Chondrocyte (in vitro differentiated cells): ENCODE data around the gene FOXRED1. TPM values are rescaled to one million over a fixed set of nuclear protein-coding genes. Genes with fewer than 3 reads are reported as not detected.

Source experiments
- DNase-seq: peaks from one replicate; pipeline ENCODE4 v3.0.0; 2021; ENCODE audit warnings: mixed read lengths, low spot score
- H3K27ac Mint-ChIP-seq: one replicate; pipeline ENCODE4 v1.8.0; 2021; ENCODE audit warnings: mild to moderate bottlenecking, moderate library complexity, mixed read lengths; ENCODE audit not compliant: unreplicated experiment
- H3K27me3 Mint-ChIP-seq: 2 replicates; pipeline ENCODE4 v1.8.0; 2021; ENCODE audit warnings: low read depth, mixed read lengths
- H3K36me3 Mint-ChIP-seq: 2 replicates; pipeline ENCODE4 v1.8.0; 2021; ENCODE audit warnings: low read depth, mixed read lengths
- H3K4me1 Mint-ChIP-seq: 2 replicates; pipeline ENCODE4 v1.8.0; 2021; ENCODE audit warnings: low read depth, mild to moderate bottlenecking, mixed read lengths
- H3K4me3 Mint-ChIP-seq: one replicate; pipeline ENCODE4 v1.8.0; 2021; ENCODE audit warnings: mild to moderate bottlenecking, moderate library complexity, mixed read lengths; ENCODE audit not compliant: unreplicated experiment
- H3K9me3 Mint-ChIP-seq: 2 replicates; pipeline ENCODE4 v1.8.0; 2021; ENCODE audit warnings: low read depth, mixed read lengths
- total RNA-seq: library from RNA; stranded (reverse); gene quantifications from 3 replicates; pipeline ENCODE4 v1.2.1, GENCODE V29; 2021
- TF ChIP-seq, protein P1 (sequence below): fragments of 200-600 bp; sonication (generic); IDR thresholded peaks from 2 replicates; pipeline ENCODE4 v1.5.0; 2021; ENCODE audit warnings: antibody characterized with exemption, mild to moderate bottlenecking, moderate library complexity

Gene FOXRED1
- total RNA-seq, 1 donor from 2014 or later, result 19.1 TPM

DNA sequence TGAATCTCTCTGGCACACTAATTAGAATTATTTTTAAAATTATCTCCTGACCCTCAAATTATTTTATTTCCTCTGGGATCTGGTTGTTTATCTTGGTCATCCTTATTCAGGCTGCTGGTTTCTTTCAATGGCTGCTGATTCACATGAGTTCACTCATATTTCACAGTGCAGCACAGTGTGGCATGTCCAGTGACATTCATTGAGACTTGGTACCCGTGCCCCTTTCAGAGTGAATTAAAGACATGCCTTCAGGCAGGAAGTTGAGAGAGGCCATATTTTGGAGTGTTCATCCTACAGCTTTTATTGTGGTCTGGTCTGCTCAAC lies 48.4 kb downstream of the FOXRED1 start:
- Mint-ChIP-seq H3K27me3 (no peaks in the 10 kb centered on the region), H3K36me3 (peaks cover 3% of the 10 kb centered on the region), H3K4me3 (no peak overlapping the region), H3K9me3 (no peaks in the 10 kb centered on the region), H3K4me1 (peaks cover 42% of the 10 kb centered on the region), H3K27ac (peak overlapping the region; percentile 94)
- TF ChIP-seq, protein P1, sequence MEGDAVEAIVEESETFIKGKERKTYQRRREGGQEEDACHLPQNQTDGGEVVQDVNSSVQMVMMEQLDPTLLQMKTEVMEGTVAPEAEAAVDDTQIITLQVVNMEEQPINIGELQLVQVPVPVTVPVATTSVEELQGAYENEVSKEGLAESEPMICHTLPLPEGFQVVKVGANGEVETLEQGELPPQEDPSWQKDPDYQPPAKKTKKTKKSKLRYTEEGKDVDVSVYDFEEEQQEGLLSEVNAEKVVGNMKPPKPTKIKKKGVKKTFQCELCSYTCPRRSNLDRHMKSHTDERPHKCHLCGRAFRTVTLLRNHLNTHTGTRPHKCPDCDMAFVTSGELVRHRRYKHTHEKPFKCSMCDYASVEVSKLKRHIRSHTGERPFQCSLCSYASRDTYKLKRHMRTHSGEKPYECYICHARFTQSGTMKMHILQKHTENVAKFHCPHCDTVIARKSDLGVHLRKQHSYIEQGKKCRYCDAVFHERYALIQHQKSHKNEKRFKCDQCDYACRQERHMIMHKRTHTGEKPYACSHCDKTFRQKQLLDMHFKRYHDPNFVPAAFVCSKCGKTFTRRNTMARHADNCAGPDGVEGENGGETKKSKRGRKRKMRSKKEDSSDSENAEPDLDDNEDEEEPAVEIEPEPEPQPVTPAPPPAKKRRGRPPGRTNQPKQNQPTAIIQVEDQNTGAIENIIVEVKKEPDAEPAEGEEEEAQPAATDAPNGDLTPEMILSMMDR, result no peak
- DNase-seq, result no peak

DNA sequence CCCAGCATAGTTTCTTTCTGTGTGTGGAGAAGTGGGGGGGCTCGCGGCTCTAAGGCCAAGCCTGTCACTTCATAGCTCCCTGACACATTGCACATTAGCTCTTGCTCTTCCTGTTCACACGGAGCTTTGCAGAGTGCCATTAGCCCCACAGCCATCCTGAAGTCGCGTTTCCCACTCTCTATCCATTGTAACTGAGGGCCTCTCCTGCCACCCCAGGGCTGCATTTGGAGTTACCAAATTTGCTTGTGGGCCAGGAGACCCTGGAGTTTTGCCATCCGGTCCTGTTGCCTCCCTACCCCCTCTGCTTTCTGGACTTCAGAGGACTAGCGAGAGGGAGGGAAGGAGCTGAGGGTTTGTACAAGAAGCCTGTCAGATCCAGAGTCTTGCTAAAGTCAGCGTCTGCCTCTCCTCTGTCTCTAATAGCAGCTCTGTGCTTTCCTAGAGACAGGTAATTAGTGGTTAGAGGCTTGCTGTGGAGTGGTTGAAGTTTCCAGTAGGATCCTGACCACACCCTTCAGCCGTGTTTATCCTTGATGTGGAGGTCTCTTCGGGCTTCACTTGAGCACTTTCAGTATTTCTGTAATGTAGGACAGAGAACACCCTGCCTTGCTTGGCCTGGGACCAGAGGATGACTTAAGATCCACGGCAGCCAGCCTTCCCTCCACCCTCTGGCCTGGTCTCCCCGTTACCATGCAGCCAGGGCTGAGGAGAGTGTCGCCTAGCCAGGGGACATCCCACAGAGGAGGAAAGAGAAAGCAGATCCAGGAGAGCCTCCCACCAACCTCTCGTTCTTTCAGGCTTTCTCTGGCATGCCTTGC lies 49.0 kb downstream of the FOXRED1 start:
- TF ChIP-seq, protein P1, result no peak
- Mint-ChIP-seq H3K4me3 (peak overlapping the region; percentile 37), H3K4me1 (peaks cover 42% of the 10 kb centered on the region), H3K27ac (peak overlapping the region; percentile 94), H3K36me3 (peaks cover 3% of the 10 kb centered on the region), H3K9me3 (no peaks in the 10 kb centered on the region), H3K27me3 (no peaks in the 10 kb centered on the region)
- DNase-seq, result no peak

DNA sequence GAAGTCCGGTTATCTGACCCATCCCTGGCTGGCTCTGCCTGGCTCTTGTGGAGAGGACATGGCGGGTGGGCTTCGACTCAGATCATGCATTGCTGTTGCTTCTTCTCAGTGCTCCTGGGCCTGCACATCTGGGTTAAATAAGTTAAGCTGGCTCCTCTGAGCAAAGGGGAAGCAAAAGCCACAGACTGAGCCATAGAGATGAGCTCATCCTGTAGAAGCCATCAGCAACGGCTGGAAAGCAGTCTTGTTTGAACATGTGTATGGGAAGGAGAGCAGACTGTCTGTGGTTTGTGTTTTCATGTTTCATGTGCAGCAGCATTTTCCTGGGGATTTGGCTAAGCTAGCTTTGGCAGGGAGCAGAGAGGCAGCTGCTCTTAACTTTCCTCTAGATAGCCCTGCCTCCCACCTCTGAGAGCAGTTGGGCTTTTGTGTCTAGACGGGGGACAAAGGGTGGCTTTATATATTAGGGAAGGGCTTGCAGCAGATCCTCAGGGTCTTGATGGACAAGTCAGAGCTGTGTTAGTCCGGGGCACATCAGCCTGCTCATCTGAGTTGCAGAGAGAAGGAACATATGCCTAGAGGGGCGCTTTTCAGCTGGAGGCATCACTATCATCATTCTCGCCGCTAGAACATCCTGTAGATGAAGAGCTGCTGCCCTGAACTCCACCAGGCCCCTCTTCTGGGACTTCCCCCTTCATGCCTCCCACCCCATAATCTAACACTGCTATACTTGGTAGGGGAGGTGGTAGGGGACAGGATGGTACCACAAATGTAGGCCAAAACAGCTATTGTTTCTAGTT lies 49.8 kb downstream of the FOXRED1 start:
- DNase-seq, result no peak

DNA sequence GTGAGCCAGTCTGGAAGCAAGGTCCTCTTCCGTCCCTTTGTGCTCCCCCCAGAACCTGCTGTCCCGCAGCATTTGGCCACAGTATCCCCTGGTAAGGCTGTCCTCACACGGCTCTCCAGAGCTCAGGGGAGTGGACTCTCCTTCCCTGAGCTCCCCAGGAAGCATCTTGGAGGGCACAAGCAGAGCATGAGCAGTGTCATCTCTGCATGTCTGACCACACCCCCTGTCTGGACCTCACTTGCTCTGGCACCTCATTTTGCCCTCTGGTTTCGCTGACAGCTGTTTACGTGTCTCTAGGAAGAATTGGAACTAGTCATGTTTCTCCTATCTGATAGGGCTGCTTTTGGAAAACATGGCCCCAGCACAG lies 50.4 kb downstream of the FOXRED1 start:
- H3K27me3 Mint-ChIP-seq, result no peaks in the 10 kb centered on the region
- H3K4me3 Mint-ChIP-seq, result no peak overlapping the region
- H3K27ac Mint-ChIP-seq, result peak overlapping the region; percentile 94

More for the DNA sequence above, 49.8 kb downstream of the FOXRED1 start:
- peak overlapping the region; percentile 94 for H3K27ac Mint-ChIP-seq
- H3K27me3 Mint-ChIP-seq, result no peaks in the 10 kb centered on the region
- peaks cover 36% of the 10 kb centered on the region for H3K4me1 Mint-ChIP-seq
- H3K9me3 Mint-ChIP-seq, result no peaks in the 10 kb centered on the region
- H3K36me3 Mint-ChIP-seq, result peaks cover 2% of the 10 kb centered on the region
- TF ChIP-seq, protein P1, result no peak
- peak overlapping the region; percentile 37 for H3K4me3 Mint-ChIP-seq

DNA sequence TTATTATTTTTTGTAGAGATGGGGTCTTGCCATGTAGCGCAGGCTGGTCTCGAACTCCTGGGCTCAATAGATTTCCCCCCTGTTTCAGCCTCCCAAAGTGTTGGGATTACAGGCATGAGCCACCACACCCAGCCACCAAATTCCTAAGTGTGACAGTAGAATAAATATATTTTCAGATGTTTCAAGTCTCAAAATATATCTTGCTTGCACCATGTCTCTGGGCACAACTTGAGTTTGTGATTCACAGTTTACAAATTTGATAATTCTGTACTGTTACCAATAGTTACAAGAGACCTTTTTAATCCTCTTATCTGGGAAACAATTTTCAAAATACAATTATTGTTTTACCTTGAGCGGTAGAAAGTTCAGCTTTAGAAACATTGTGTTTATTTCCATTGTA lies 54.0 kb downstream of the FOXRED1 start:
- Mint-ChIP-seq H3K27ac (no peak overlapping the region), H3K9me3 (no peaks in the 10 kb centered on the region), H3K36me3 (no peaks in the 10 kb centered on the region), H3K4me1 (peaks cover 21% of the 10 kb centered on the region), H3K4me3 (no peak overlapping the region), H3K27me3 (no peaks in the 10 kb centered on the region)
- DNase-seq, result peak; percentile 9
- TF ChIP-seq, protein P1, result no peak

More for the DNA sequence above, 50.4 kb downstream of the FOXRED1 start:
- Mint-ChIP-seq H3K36me3 (peaks cover 2% of the 10 kb centered on the region), H3K4me1 (peaks cover 36% of the 10 kb centered on the region), H3K9me3 (no peaks in the 10 kb centered on the region)
- TF ChIP-seq, protein P1, result no peak
- no peak for DNase-seq
